Adrenal gland (tissue), 5 donors: ENCODE data around the gene ZNF451.

ENCODE experiments used
- CTCF ChIP-seq, 6 experiments: fragments of 450-650 bp in 4 of 6; fragments of 200-600 bp in 2 of 6; sonication (generic) in 1 of 6; IDR thresholded peaks; 1 replicate in 5 of 6; 2 replicates in 1 of 6; pipeline versions ENCODE4 v1.5.1 to v1.8.0; 2016 to 2021; ENCODE audit warnings: antibody characterized with exemption in 6 of 6, mild to moderate bottlenecking in 2 of 6, moderate library complexity in 1 of 6
- POLR2A ChIP-seq, 2 donors: fragments of 450-650 bp; IDR thresholded peaks; one replicate each; pipeline ENCODE4 v1.6.1; 2017; ENCODE audit warnings: antibody characterized with exemption in 2 of 2, mild to moderate bottlenecking in 2 of 2, moderate library complexity in 1 of 2
- donor health status: DM: no; HTN: no; CAD: no.

DNA sequence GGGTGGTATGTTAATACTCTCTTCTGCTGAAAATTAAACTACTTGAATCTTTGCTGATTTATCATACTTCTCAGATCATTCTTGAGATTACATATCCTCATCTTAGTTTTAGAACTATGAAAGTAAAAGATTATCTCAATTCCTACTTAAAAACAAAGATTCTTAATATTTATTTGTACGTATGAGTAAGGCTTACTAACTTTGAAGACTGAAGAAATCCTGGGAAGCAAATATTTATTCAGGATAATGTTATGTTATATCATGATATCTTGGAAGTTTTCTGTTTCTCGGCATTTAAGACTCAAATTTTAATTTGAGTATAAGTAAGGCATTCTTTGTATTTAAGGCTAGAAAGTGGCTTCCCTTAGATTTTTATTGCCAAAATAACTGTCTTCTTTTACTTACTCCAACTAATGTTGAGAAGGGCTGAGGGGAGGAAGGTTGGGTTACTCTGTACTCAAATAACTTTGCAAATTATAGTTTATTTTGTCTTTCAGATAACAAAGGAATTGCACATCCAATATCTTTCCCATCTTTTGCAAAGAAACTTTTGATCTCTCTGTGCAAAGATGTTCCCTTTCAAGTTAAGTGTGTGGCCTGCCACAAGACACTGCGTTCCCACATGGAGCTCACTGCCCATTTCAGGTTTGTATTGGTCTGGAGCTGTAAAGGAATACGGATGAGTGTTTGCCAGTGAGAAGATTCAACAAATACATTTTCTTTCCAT is 51.6 kb downstream of the ZNF451 start:
- TF ChIP-seq CTCF (IDR thresholded peaks at IDR 0.05) (no peak), POLR2A (IDR thresholded peaks at IDR 0.05) (no peak)
